Thymus (tissue), 11 donors: ENCODE data around the gene SS18L1. TPM values are rescaled to one million over a fixed set of nuclear protein-coding genes. Genes with fewer than 3 reads are reported as not detected.

Source experiments
- DNase-seq, 9 donors: peaks; one replicate each; pipeline ENCODE4 v3.0.0-alpha.2; 2013; ENCODE audit warnings: low spot score in 9 of 9, low read depth in 6 of 9, missing footprints in 1 of 9
- H3K27ac ChIP-seq, 2 donors: one replicate each; pipeline ENCODE4 v1.5.1; 2013; ENCODE audit warnings: control low read depth in 1 of 2, low read depth in 1 of 2, low read length in 1 of 2, mild to moderate bottlenecking in 1 of 2, moderate library complexity in 1 of 2
- H3K27me3 ChIP-seq, 2 donors: one replicate each; pipeline ENCODE4 v1.5.1; 2013; ENCODE audit warnings: low read length in 1 of 2; ENCODE audit not compliant: control insufficient read depth in 2 of 2, insufficient read depth in 1 of 2
- H3K36me3 ChIP-seq, 2 donors: one replicate each; pipeline ENCODE4 v1.5.1; 2013; ENCODE audit warnings: low read length in 1 of 2, mild to moderate bottlenecking in 1 of 2, moderate library complexity in 1 of 2; ENCODE audit not compliant: control insufficient read depth in 2 of 2, insufficient read depth in 2 of 2
- H3K4me1 ChIP-seq, 2 donors: one replicate each; pipeline ENCODE4 v1.5.1; 2013; ENCODE audit warnings: low read length in 2 of 2; ENCODE audit not compliant: control insufficient read depth in 2 of 2, insufficient read depth in 2 of 2
- H3K4me3 ChIP-seq, 2 donors: one replicate each; pipeline ENCODE4 v1.5.1; 2013; ENCODE audit warnings: low read length in 2 of 2, control low read depth in 1 of 2, mild to moderate bottlenecking in 1 of 2
- H3K9me3 ChIP-seq, 2 donors: one replicate each; pipeline ENCODE4 v1.5.1; 2013; ENCODE audit warnings: low read length in 1 of 2, mild to moderate bottlenecking in 1 of 2; ENCODE audit not compliant: control insufficient read depth in 2 of 2, insufficient read depth in 1 of 2
- WGBS: extraction: QIAGEN DNeasy Blood & Tissue Kit; methylation state at CpG from one replicate; pipeline ENCODE4 v1.1.7; 2013; 5-methylcytosine and 5-hydroxymethylcytosine counted together
- polyA plus RNA-seq: library from polyadenylated mRNA; stranded (reverse); fragments of 200-250 nt; gene quantifications from one replicate; pipeline ENCODE4 v1.2.3, GENCODE V29; 2013
- total RNA-seq: library from RNA; stranded (reverse); fragments of 120-200 nt; gene quantifications from one replicate; pipeline ENCODE4 v1.2.4, GENCODE V29; 2013
- donor health status: healthy.

The SS18L1 gene
- total and polyA plus RNA-seq, 2 donors, result 6.2 to 22.3 TPM

GRCh38 chr20:62226707-62227590, 83.4 kb downstream of the SS18L1 start:
- Histone ChIP-seq H3K36me3 (no peaks in the 10 kb centered on the region), H3K27me3 (peaks cover 6 to 64% of the 10 kb centered on the region in 2 donors)
- no peak for DNase-seq

GRCh38 chr20:62227591-62227976, 84.0 kb downstream of the SS18L1 start:
- Histone ChIP-seq H3K27ac (no peak overlapping the region), H3K36me3 (no peaks in the 10 kb centered on the region), H3K4me1 (no peaks in the 10 kb centered on the region), H3K4me3 (no peak overlapping the region), H3K9me3 (no peaks in the 10 kb centered on the region), H3K27me3 (peaks cover under 1 to 58% of the 10 kb centered on the region in 2 donors)
- 77% methylated on average over 10 of the region's 10 CpGs for WGBS
- DNase-seq, result no peak

More at GRCh38 chr20:62226707-62227590, 83.4 kb downstream of the SS18L1 start:
- no peaks in the 10 kb centered on the region for H3K4me1 ChIP-seq
- H3K27ac ChIP-seq, result no peak overlapping the region
- H3K4me3 ChIP-seq, result no peak overlapping the region
- 85% methylated on average over 24 of the region's 24 CpGs for WGBS
- no peaks in the 10 kb centered on the region for H3K9me3 ChIP-seq

GRCh38 chr20:62227977-62228958, 84.7 kb downstream of the SS18L1 start:
- Histone ChIP-seq H3K4me1 (no peaks in the 10 kb centered on the region), H3K9me3 (no peaks in the 10 kb centered on the region), H3K4me3 (no peak overlapping the region), H3K27me3 (peaks cover 0 to 51% of the 10 kb centered on the region in 2 donors), H3K36me3 (no peaks in the 10 kb centered on the region), H3K27ac (no peak overlapping the region)
- DNase-seq, result no peak
- WGBS, result 65% methylated on average over 37 of the region's 37 CpGs

- H3K27me3 ChIP-seq, result peaks cover 0 to 43% of the 10 kb centered on the region in 2 donors
- no peaks in the 10 kb centered on the region for H3K9me3 ChIP-seq
- no peaks in the 10 kb centered on the region for H3K4me1 ChIP-seq
- WGBS, result 74% methylated on average over 7 of the region's 7 CpGs
- no peak overlapping the region for H3K4me3 ChIP-seq
- H3K36me3 ChIP-seq, result no peaks in the 10 kb centered on the region
- H3K27ac ChIP-seq, result no peak overlapping the region
- DNase-seq, result no peak
These were observed 85.5 kb downstream of the SS18L1 start for GRCh38 chr20:62228982-62229545.

GRCh38 chr20:62229667-62230066, 86.1 kb downstream of the SS18L1 start:
- Histone ChIP-seq H3K27ac (no peak overlapping the region), H3K27me3 (peaks cover 0 to 38% of the 10 kb centered on the region in 2 donors), H3K4me3 (no peak overlapping the region), H3K9me3 (no peaks in the 10 kb centered on the region), H3K36me3 (no peaks in the 10 kb centered on the region), H3K4me1 (no peaks in the 10 kb centered on the region)
- WGBS, result 41% methylated on average over 4 of the region's 4 CpGs
- DNase-seq, result no peak

- Histone ChIP-seq H3K4me1 (no peaks in the 10 kb centered on the region), H3K27ac (no peak overlapping the region), H3K9me3 (no peaks in the 10 kb centered on the region), H3K36me3 (no peaks in the 10 kb centered on the region), H3K4me3 (no peak overlapping the region), H3K27me3 (peaks cover 0 to 34% of the 10 kb centered on the region in 2 donors)
- WGBS, result 96% methylated on average over 2 of the region's 2 CpGs
- DNase-seq, result no peak
These were observed 86.7 kb downstream of the SS18L1 start for GRCh38 chr20:62230276-62230675.

- no peak for DNase-seq
- 96% methylated on average over 10 of the region's 10 CpGs for WGBS
- Histone ChIP-seq H3K36me3 (no peaks in the 10 kb centered on the region), H3K27me3 (peaks cover 0 to 30% of the 10 kb centered on the region in 2 donors), H3K9me3 (no peaks in the 10 kb centered on the region), H3K4me3 (no peak overlapping the region), H3K27ac (no peak overlapping the region), H3K4me1 (no peaks in the 10 kb centered on the region)
These were observed 87.1 kb downstream of the SS18L1 start for GRCh38 chr20:62230696-62231095.

GRCh38 chr20:62231292-62231691, 87.7 kb downstream of the SS18L1 start:
- peaks cover 0 to 25% of the 10 kb centered on the region in 2 donors for H3K27me3 ChIP-seq
- 97% methylated on average over 6 of the region's 6 CpGs for WGBS
- no peaks in the 10 kb centered on the region for H3K9me3 ChIP-seq
- no peaks in the 10 kb centered on the region for H3K36me3 ChIP-seq
- H3K4me3 ChIP-seq, result no peak overlapping the region
- no peak overlapping the region for H3K27ac ChIP-seq
- no peaks in the 10 kb centered on the region for H3K4me1 ChIP-seq
- DNase-seq, result no peak
